Measurements from ENCODE around the gene TGFBR3.

The TGFBR3 gene

GRCh38 chr1:91751275-91751674 is 134.7 kb downstream of the TGFBR3 start:
- DNase-seq: no peak

DNA sequence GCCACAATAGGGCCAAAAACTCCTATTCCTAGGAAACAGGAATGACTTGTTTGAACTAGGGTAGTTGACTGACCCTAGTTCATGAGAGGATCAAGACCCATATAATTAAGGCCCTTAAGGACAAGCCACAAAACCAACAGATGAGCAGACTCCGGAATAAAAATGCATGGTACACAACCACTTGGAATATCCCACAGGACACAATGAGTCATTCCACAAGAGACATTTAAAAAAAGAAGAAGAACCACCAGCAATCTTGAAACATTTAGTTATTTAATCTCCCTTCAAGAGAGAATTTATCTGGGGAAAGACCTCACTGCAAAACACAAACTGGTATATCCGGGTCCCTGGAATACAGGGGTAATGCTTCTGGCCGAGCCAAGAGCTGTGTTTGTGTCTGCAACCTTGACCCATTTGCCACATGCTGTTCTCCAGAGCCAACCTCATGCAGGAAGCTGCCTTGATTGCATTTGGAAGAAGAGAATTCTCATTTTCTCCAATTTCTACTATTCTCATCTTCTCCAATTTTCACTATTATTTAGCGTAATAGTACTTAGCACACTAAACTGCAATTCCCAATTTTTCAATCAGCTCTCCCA is 135.5 kb downstream of the TGFBR3 start:
- no peak for DNase-seq

GRCh38 chr1:91749788-91750231 is 136.1 kb downstream of the TGFBR3 start:
- DNase-seq: no peak

- DNase-seq: no peak
Measured at GRCh38 chr1:91747666-91748065, 138.3 kb downstream of the TGFBR3 start.

- DNase-seq: no peak
Measured at GRCh38 chr1:91746728-91747338, 139.1 kb downstream of the TGFBR3 start.

GRCh38 chr1:91745640-91746373 is 140.1 kb downstream of the TGFBR3 start:
- DNase-seq: no peak

DNA sequence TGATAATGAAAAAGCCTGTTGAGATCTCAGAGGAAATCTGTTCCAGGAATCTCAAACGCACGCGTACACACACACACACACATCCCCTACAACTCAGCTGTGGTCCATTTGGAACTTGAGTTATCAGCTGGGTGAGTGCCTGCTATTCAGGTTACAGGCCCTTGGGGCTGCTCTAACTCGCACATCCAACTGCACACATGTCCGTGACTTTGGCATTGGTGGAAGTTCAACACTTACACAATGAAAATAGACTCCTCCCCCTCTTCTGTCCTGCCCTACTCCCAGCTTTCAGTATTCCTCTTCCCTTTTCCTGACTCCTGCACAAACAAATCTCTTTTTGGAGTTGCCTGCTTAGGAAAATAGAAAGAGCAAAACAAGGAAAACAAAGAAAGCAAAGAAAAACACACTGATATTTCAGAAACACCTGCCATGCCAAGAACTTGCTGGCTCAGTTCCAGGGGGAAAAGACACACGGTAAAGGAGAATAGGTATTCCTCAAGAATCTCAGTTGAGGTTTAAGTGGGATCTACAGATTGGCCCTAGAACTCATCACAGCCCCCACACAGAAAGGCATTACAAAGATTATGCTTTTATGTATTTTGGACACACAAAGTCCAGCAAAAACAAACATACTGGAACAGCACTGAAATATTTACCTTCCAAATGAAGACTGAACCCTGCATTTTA is 140.9 kb downstream of the TGFBR3 start:
- no peak for DNase-seq

- DNase-seq: no peak
Measured at GRCh38 chr1:91742848-91743292, 143.1 kb downstream of the TGFBR3 start.

- DNase-seq: no peak
Measured at GRCh38 chr1:91741906-91742305, 144.0 kb downstream of the TGFBR3 start.

DNA sequence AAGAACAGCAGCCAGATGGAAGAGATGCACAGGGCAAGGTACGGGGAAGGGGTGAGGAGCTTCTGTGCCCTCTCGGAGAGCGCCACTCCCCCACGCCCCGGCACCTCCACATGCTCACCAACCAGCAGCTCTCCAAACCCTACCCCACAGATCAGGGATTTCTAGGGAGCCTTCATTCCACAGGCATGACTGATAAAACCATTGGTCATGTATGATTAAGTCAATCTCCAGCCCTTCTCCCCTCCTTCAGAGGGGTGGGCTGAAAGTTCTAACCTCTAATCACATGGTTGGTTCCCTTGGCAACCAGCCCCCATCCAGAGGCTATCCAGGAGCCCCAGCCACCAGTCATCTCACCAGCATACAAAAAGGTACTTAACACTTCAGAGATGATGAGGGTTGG is 144.7 kb downstream of the TGFBR3 start:
- no peak for DNase-seq

DNA sequence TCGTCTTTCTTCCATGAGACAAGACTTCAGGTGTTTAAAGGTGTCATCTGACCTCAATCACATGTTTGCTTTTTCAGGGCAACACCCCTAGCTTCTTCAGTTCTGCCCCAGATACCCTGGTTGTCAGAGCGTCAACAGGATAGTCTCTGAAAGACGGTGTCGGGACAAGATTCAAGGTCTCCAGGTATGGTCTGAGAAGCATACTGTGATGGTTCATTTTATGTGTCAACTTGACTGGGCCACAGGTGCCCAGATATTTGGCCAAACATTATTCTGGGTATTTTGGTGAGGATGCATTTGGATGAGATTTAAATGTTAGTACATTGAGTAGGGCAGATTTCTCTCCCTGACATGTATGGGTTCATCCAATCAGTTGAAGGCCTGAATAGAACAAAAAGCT is 148.3 kb downstream of the TGFBR3 start:
- no peak for DNase-seq

DNA sequence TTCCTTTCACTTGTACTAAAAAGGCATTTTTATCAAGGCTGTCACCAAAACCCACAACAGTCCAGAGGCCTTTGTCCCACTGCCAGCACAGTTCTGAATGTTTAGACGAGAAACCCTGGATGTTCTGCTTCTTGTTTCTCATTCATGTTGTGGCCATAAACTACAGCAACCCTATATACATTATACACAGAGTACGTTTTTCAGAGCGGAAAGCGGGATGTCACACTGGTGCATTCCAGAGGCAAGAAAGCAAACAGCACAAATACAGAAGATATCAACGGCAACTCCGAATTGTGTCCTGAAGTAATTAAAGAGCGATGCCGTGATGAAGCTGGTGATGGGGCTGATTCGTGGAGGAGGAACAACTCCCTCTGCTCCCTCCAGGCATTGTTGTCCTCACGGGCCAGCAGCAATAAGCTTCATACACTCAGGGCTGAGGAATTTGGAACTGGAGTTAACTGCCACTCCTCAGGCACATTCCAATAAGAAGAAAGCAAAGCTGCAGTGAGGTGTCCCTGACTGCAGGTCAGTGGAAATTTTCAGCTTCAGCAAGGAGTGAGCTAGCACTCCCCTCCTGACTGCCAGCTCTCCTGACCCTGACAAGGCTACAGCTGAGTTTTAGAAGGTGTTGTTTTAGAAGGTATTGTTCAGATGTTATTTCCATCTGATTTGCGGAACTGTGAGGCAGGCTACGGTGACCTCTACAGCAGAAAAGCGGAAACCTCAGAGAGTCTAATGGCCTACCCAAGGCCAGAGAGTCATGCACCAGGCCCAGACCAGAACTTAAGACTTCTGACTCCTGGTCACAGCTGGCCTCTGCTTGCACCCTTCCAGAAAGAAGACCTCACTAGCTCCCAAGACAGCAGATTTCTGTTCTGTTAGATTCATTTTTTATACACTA is 149.0 kb downstream of the TGFBR3 start:
- DNase-seq: no peak

GRCh38 chr1:91736146-91736714 is 149.7 kb downstream of the TGFBR3 start:
- no peak for DNase-seq

- no peak for DNase-seq
Measured at GRCh38 chr1:91735266-91735845, 150.6 kb downstream of the TGFBR3 start.

DNA sequence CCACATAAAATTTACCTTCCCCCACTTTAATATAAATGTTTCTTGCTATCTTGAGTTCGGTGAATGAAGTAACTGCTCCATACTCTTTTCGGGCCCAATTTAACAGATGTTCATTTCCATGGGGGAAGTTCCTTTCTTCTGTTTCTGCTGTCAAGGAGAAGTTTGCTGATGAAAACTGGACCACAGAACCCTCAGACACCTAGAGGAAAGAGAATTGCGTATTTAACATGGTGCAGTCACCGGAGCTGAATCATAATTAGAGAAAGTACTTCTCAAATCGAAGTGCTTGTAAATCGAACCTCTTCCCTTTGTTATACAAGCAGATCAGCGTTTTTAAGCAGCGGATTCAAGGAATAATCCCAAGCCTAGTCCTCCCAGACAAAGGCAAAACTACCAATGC is 151.2 kb downstream of the TGFBR3 start:
- DNase-seq: no peak

GRCh38 chr1:91733108-91733710 is 152.7 kb downstream of the TGFBR3 start:
- no peak for DNase-seq

- no peak for DNase-seq
Measured at GRCh38 chr1:91732291-91733107, 153.5 kb downstream of the TGFBR3 start.

- DNase-seq: no peak
Measured at GRCh38 chr1:91731815-91732214, 154.1 kb downstream of the TGFBR3 start.

DNA sequence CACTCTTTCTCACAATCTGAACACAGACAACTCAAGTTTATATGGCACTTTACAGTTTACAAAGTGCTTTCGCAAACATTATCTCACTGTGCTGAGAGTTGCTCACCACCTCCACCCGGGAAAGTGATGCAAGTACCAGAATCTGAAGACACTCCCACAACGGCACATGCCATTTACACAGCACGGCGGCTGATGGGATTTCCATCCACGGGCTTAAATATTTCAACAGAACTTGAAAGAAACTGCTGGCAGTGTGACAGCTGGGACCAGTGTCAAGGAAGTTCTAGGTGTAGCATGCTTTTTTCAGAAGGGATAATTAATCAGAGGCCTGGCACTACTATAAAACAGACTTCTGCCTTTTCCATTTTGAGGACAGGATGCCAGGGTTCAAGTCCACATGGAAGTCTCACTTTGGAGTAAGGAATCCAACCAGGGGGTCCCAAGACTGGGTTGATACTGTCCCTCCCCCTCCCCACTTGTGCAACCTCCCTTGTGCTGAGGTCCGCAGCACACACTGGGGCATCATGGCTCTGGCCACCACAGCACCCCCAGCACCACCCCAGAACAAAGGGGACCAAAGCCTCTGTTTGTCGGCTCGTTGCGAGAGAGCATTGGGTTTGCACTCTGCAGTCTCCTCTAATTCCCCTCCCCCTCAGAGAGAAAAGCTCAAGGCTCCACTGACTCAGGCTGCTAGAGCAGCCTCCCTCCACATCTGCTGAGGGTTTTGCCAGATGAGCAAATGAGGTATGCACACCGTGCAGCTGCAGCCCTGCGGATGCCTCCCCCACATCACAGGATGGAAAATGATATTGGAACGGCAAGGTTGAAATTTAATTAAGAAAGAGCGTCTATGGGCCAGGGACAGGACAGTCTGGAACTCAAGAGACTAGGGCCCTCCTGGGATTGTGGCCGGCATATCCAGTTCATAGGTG is 154.9 kb downstream of the TGFBR3 start:
- no peak for DNase-seq

All from NCI-H69 (cell line).